ENCODE data around the gene SGO2. TPM values are rescaled to one million over a fixed set of nuclear protein-coding genes. Genes with fewer than 3 reads are reported as not detected.
"Not testable (repeated sequence)": the region's sequence is repeated elsewhere in the genome, so short reads cannot be mapped to it uniquely, and the experiment has no call there.

The SGO2 gene
- polyA plus RNA-seq, 4 donors: 13.4 to 17.2 (median 14.2) TPM

DNA sequence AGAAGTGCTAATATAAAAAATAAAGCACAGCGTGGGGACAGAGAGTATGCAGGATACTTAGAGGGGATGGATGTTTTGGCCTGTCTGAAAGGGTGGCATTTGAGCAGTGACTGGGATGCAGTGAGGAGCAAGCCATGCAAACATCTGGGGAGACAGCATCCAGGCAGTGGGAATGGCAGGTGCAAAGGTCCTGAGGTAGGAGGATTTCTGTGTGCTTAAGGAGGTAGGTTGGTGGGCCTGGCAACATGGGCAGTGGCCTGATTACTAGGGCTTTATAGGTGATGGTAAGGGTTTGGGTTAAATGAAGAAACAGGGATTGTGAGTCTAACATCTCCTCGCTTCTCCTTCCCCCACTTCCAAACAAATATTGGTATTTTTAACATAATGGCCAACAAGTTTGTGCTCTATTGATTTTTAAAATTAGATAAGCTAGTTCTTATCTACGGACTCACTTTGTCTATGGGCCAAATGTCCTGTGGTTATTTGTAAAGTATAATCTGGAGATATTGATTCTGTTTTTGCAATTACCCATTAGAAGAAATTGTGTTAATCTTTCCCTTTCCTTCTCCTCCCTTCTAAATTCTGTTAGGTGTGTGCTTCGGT is 62.2 kb downstream of the SGO2 start:
- DNase-seq (ENCODE audit: low read depth in 4 of 4, low spot score in 3 of 4): no peak

DNA sequence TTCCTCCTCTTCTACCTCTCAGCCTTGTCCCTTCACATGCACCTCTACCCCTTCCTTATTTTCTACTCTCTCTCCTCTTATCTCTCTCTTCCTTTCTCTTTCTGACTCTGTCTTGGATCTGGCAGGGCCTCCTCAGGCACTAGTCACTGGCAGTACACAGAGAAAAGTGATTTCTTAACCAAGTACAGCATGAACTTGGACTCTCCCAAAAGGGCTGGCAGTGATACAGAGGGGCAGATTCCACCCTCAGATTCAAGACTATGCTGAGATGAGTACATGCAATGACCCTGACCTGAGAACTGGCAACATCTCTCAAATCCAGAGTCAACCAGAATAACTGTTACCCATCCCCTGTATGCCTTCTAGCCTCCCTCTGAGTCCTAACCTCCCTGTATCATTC is 64.1 kb downstream of the SGO2 start:
- DNase-seq (ENCODE audit: low read depth in 4 of 4, low spot score in 3 of 4): no peak

DNA sequence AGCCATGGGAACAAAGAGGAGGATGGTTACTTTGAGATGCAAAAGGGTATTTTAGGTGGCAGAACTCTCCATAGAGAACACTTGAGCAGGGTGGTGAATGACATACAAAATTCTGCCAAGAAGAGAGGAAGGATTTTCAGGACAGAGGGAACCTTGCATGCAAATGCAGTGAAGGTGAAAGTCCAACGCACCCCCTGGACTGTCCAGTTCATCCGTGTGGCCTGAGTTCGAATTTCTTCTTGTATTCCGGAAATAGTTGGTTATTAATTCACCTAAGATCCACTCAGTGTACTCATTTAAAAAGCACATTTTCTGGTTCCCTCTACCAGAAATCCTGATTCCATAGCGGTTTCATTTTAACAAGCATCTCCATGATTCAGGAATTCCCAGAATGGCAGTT is 65.3 kb downstream of the SGO2 start:
- no peak for DNase-seq (ENCODE audit: low read depth in 4 of 4, low spot score in 3 of 4)

DNA sequence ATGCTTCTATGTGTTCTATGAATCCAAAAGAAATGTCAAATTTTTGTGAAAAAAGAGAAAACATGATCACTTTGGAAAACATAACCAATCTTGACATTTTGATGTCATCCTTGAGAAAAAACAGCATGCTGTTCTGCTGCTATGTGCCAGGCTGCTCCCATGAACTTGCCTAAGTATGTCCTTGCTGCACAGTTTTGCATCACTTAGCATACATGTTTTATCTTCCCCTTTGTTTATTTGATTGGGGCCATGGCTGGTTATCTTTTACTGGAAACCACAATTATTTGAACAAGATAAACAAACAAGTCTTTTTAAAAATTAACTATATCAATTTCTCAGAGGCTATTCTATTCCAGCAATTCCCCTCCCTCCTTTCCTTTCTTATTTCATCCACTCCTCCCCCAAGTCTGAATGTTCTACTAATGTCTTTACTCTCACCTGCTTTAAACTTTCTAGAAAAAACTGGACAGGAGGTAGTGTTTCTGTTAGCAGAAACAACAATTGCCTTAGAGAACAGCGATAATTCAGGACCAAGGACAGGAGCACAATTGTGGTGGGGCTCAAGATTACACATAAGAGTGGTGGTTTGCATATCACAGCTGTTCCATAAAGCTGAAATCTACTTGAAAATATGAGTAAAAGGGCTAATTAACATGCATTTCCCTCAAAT is 66.5 kb downstream of the SGO2 start:
- no peak for DNase-seq (ENCODE audit: low read depth in 4 of 4, low spot score in 3 of 4)

DNA sequence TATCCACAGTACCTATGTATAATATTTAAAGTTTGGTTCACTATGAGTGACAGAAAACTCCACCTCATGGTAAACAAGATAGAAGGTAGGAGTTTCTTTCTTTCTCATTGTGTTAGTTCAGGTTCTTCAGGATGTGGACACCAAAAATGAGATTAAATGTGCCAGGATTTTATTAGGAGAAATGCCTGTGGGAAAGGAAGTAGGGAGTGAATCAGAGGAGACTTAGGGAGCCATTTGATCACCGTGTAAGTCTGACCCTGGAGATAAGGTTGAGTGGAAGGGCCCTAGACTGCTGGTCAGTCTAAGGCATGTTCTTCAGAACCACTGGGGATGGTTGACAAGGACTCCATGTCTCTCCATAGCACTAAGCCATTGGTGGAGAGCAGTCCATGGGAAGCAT is 67.9 kb downstream of the SGO2 start:
- DNase-seq (ENCODE audit: low read depth in 4 of 4, low spot score in 3 of 4): no peak

DNA sequence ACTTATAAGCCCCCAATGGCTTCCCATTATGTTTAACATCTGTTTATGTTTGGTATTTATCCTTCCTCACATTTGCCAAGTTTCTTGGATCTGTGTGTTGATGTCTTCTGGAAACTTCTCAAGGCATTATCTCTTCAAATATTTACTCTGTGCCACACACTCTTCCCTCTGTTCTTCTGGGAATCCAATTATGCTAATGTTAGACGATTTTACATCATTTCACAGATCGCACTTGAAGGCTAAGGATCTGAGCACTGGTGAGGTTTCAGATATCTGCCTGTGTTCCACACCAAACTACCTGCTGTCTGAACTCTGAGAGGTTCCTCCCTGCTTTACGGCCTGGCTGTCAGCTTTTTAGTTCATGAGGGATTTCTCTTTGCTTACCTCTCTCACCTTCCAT is 69.9 kb downstream of the SGO2 start:
- DNase-seq (ENCODE audit: low read depth in 4 of 4, low spot score in 3 of 4): no peak

DNA sequence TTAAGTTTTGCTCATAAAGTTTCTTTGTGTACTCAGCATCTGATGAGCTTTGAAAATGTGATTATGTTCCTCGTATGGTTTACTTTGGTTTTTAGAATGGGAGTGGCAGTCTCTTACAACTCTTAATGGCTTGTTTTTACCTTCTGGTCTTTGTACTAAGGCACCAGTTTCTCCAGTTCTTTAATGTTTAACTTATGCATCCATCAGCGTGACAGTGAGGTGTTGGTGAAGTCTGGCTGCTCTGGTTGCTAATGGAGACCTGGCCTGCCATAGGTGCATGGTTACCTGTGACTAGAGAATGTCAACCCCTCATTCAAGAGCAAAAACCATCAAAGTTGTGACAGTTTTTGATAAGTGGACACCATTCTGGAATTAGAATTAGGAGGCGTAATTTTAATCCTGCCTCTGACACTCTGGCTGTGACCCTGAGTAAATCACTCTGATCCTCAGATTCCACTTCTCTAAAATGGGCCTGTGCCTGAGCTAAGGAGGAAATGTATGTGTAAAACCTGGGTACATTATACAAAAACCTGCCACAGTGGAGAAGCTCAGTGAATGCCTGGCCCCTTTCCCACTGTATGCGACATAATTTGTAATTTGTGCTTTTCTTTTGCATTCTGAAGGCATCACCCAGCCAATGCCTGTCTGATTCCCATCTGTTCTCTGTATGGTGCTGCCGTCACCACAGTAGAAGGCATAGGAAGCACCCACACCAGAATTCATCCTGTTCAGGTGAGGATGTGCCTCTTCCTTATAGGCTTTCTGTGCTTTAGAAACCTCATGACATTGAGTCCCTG is 71.0 kb downstream of the SGO2 start:
- DNase-seq (ENCODE audit: low read depth in 4 of 4, low spot score in 3 of 4): no peak

DNA sequence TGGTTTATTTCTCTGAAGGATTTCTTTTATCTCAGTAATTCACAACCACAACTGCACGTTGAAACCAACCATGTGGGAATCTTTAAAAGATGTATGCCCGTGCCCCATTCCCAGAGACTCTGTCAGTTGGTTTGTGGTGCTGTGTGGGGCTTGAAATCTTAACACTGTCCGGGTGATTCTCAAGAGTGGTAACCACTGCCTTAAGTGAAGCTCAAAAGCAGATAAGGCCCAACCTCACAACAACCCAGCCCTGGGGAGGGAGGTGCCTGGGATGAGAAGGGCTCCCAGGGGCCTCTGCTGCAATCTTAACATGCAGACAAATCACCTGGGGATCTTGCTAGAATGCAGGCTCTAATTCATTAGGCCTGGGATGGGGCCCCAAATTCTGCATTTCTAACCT is 73.2 kb downstream of the SGO2 start:
- no peak for DNase-seq (ENCODE audit: low read depth in 4 of 4, low spot score in 3 of 4)

DNA sequence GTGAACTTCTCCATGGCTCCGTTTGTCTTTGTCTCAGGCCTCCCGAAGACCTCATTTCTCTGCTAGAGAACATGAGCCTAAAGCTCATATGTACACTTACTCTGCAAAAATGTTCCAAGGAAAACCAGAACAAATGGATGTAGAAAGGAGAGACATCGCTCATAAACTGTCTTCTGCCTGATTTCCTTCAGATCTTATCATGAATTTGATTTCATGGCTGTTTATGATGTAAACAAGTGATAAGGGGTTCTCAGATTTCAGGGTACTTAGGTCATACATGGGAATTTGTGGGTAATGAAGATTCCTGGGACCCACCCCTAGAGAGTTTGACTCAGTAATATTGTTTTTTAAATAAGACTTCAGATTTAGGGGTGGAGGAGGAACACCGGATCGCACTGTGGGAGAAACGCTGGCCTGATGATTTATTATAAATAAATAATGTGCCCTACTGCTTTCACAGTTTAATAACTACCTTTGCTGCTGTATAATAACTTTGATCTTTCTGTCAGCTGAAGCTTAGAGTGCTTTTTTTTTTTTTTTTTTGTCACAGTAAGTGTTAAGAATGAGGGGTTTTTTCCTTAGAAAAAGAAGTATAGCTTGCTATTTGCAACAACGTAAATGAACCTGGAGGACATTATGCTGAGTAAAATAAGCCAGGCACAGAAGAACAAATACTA is 74.7 kb downstream of the SGO2 start:
- no peak for DNase-seq (ENCODE audit: low read depth in 4 of 4, low spot score in 3 of 4)

DNA sequence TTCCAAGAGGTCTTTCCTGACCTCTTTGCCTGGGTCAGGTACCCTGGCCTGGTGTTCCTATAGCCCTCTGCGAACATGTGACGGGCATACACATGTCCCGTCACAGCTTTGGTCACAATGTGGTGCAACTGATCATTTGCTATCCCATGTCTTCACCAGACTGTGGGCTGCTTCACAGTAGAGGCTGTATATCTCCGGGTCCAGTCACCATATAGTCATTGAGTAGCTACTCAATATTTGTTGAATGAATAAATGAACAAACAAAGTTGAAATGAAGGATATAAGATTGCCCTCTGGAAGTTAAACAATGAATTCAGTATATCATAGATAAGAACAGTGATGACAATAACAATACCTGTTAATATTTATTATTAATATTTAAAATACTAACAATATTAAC is 76.6 kb downstream of the SGO2 start:
- no peak for DNase-seq (ENCODE audit: low read depth in 4 of 4, low spot score in 3 of 4)

DNA sequence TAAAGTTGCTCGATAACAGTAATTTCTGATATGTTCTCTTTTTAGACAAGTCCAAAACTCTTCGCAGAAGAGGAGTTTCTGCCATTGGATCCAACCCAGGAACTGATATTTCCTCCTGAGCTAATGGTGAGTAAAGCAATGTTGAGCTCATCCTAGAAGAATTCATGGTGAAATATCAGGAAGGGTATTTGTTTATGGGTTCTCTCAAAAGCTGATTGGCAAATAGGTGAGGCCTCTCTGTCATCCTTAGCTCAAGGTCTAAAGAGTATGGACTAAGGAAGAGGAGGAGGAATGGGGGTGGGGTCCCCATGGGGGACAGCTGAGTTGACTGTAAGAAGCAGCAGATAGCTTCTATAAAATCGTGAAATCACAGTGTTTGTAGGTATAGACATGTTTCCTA is 78.0 kb downstream of the SGO2 start:
- no peak for DNase-seq (ENCODE audit: low read depth in 4 of 4, low spot score in 3 of 4)

DNA sequence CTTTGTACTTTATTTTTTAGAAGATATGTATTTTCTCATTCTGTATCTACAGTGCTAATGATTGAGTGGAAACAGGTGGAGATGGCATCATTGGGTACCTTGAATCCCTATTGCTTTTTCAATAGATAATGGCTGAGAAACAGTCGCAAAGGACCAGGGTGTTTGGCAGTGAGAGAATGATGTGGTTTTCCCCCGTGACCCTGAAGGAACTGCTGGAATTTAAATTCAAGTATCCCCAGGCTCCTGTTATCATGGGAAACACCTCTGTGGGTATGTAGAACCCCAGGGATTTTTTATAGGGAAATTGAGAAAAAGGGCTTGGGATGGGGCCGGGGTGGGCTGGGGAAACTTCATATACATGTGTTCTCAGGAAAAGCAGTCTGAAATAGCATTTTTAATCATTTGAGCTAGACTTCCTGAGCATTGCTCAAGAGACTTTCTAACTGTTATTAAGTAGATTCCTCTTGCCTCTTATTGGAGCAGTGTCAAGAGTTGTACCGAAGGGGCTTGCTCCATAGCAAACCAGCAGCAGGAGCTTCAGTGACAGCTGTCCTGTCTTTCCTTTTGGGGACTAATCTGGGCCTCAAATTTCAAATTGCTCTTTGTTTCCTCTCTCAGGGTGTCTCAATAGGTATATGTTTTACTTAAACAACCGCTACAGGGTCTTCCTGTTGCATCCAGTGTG is 78.7 kb downstream of the SGO2 start:
- no peak for DNase-seq (ENCODE audit: low read depth in 4 of 4, low spot score in 3 of 4)

DNA sequence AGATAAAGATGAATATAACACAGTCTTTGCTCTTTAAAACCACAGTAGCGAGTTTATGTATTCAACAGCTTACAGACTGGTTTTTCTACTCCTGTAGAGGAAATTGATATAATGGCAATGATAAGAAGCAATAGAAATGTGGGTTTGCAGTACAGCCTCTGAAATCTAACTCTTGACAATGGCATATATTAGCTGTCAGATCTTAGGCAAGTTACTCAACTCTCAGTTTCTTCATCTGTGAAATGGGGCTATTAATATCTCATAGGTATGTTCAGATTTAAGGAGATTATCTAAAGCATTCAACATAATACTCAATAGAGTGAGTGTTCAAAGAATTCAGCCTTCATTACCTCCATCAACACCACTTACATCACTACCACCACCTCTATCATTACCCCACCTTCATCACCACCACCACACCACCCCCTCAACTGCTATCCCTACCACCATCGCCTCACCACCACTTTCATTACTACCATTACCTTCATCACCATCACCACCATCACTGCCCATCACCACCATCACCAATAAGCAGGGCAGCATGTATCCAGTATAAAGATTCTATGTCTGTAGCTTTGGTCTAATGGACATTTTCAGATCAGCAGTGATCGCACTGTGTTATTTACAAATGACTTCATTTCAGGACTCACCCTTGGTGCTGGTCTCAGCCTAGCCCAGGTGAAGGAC is 82.5 kb downstream of the SGO2 start:
- no peak for DNase-seq (ENCODE audit: low read depth in 4 of 4, low spot score in 3 of 4)

DNA sequence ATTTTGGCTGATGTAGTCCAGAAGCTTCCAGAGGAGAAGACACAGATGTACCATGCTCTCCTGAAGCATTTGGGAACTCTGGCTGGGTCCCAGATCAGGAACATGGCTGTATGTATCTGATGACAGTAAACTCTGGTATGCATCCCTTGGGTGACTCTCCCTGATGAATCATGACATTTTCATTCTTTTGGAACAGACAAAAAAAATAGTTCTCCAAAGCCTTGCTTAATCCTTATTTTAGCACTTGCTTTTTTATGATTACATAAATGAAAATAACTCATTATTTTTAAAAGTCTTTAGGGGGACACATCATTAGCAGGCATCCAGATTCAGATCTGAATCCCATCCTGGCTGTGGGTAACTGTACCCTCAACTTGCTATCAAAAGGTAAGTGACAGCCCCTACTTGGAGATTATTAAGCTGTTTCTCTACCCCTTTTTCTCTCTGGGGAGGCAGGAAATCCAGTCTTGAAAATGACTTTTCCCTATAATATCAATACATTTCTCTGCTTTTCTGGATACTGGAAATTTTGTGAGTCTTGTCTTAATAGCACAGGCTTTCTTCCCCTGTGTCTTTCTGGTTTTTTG is 83.1 kb downstream of the SGO2 start:
- no peak for DNase-seq (ENCODE audit: low read depth in 4 of 4, low spot score in 3 of 4)

DNA sequence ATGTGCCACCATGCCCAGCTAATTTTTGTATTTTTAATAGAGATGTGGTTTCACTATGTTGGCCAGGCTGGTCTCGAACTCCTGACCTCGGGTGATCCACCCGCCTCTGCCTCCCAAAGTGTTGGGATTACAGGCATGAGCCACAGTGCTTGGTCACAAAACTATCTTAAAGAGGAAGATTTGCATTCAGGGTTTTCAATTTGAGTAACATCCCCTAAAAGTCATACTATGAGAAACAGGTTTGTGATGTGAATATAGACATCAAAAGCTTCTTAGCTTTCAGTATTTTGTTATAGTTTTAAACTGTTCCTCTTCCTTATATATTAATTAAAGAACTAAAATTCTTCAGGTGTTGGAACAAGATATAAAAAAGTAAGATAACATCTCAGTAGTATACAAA is 84.2 kb downstream of the SGO2 start:
- not testable (repeated sequence) for DNase-seq (ENCODE audit: low read depth in 4 of 4, low spot score in 3 of 4)

DNA sequence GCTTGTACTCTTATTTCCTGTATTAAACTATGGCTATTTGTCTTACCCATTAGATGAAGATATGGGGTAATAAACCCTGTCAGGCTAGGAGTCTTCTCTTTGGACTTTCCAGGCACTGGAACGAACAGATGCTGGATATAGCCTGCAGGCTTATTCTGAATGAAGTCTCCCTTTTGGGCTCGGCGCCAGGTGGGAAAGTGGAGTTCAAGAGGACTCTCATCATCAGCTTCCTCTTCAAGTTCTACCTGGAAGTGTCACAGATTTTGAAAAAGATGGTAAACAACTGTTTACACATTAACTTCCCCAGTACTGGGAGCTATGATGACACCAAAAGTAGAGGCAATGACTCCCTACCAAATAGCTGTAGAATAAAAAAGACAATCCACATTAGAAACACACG is 87.7 kb downstream of the SGO2 start:
- no peak for DNase-seq (ENCODE audit: low read depth in 4 of 4, low spot score in 3 of 4)

DNA sequence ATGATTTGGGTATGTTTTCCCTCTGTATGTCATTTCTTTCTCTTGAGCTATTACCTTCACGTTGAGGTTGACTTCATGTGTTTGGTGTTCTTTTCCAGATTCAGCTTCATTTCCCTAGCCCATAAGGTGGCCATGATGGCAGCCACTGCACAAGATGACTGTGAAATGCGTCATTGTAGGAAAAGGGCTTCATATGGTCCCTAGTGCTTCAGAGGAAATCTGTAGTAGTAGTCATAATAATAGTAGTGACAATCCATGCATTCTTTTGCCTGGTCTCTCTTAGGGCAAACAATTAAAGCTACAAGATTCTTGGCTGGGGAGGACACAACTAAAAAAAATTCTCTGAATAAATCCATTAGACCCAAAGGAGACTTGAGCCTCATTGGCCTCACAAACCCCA is 88.2 kb downstream of the SGO2 start:
- no peak for DNase-seq (ENCODE audit: low read depth in 4 of 4, low spot score in 3 of 4)

DNA sequence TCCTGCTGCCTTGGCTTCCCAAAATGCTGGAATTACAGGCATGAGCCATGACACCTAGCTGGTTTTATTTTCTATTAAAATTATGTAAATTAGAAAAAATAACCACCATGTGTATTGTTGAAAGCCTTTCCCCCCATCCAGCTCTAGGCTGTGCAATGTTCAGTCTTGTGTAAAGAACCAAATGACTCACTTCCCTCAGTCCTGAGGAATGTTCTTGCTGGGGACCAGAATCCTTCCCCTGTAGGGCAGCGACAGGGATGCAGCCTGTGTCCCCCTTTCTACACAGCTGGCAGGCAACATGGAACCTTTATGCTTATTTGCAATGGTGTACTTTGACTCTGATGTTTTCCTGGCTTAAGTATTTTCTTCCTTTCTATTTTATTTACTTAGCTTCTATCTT is 89.2 kb downstream of the SGO2 start:
- DNase-seq (ENCODE audit: low read depth in 4 of 4, low spot score in 3 of 4): no peak

DNA sequence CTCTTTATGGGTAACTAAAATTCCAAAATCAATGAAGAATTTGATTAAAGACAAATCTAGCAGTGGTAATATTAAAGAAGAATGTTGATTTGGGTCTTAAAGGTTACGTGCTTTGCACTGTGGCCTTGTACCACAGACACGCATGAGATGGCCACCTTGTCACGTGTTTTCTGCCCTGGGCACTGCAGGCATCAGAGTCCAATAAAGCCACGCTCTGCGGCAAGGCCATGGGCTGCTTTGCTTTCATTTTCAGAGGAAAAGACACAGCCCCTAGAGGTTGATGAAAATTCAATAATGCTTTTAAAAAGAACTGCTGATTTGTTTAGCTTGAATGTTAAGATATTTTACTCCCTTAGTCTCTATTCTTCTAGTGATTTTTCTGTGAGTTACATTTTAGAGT is 90.2 kb downstream of the SGO2 start:
- DNase-seq (ENCODE audit: low read depth in 4 of 4, low spot score in 3 of 4): no peak

DNA sequence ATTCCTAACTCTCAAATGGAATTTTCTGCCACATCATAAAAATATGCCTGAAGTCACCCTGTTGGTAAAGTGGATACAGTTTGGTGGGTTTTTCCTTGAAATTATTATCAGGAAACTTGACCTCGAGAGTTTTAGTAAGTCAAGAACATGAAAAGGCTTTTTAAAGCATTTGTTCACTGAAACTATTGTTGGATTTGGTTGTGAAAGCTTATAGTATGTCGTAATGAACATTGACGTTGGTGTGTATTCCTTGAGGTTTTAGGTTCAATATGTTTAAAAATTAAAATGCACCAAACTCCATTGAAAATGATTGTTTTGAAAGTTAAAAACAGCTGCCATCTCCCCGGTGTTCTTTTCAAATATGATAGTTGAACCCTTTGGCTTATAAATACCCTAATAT is 90.6 kb downstream of the SGO2 start:
- DNase-seq (ENCODE audit: low read depth in 4 of 4, low spot score in 3 of 4): no peak

Data from left renal pelvis (tissue), 4 donors.